ENCODE results near the gene NLK.
"Not testable (repeated sequence)": the region's sequence is repeated elsewhere in the genome, so short reads cannot be mapped to it uniquely, and the experiment has no call there.

Gene NLK

GRCh38 chr17:28119046-28119445 is 76.6 kb downstream of the NLK start:
- no peak for DNase-seq

- DNase-seq = no peak
Measured at GRCh38 chr17:28119560-28119959, 77.1 kb downstream of the NLK start.

- DNase-seq = no peak
Measured at GRCh38 chr17:28120766-28121165, 78.3 kb downstream of the NLK start.

GRCh38 chr17:28124962-28125361 is 82.5 kb downstream of the NLK start:
- DNase-seq = no peak

GRCh38 chr17:28125526-28126378 is 83.3 kb downstream of the NLK start:
- DNase-seq = no peak

GRCh38 chr17:28127196-28127595 is 84.7 kb downstream of the NLK start:
- DNase-seq = no peak

GRCh38 chr17:28128779-28129178 is 86.3 kb downstream of the NLK start:
- DNase-seq = no peak

GRCh38 chr17:28130472-28130871 is 88.0 kb downstream of the NLK start:
- DNase-seq = peak; percentile 12

- DNase-seq = no peak
Measured at GRCh38 chr17:28131599-28131998, 89.1 kb downstream of the NLK start.

- DNase-seq = no peak
Measured at GRCh38 chr17:28133562-28133970, 91.1 kb downstream of the NLK start.

GRCh38 chr17:28136923-28137322 is 94.4 kb downstream of the NLK start:
- no peak for DNase-seq

- DNase-seq = no peak
Measured at GRCh38 chr17:28139822-28140221, 97.3 kb downstream of the NLK start.

GRCh38 chr17:28141313-28141712 is 98.8 kb downstream of the NLK start:
- no peak for DNase-seq

- no peak for DNase-seq
Measured at GRCh38 chr17:28141773-28142172, 99.3 kb downstream of the NLK start.

GRCh38 chr17:28142305-28142704 is 99.8 kb downstream of the NLK start:
- no peak for DNase-seq

GRCh38 chr17:28144019-28144418 is 101.5 kb downstream of the NLK start:
- no peak for DNase-seq

- DNase-seq = no peak
Measured at GRCh38 chr17:28145348-28145747, 102.9 kb downstream of the NLK start.

- DNase-seq = no peak
Measured at GRCh38 chr17:28147017-28147416, 104.5 kb downstream of the NLK start.

- DNase-seq = no peak
Measured at GRCh38 chr17:28151001-28151400, 108.5 kb downstream of the NLK start.

- DNase-seq = no peak
Measured at GRCh38 chr17:28154214-28154613, 111.7 kb downstream of the NLK start.

- not testable (repeated sequence) for DNase-seq
Measured at GRCh38 chr17:28155405-28155804, 112.9 kb downstream of the NLK start.

- DNase-seq = no peak
Measured at GRCh38 chr17:28159004-28159403, 116.5 kb downstream of the NLK start.

GRCh38 chr17:28159924-28160323 is 117.4 kb downstream of the NLK start:
- DNase-seq = no peak

- no peak for DNase-seq
Measured at GRCh38 chr17:28160610-28161009, 118.1 kb downstream of the NLK start.

- no peak for DNase-seq
Measured at GRCh38 chr17:28161311-28161710, 118.8 kb downstream of the NLK start.
